Thymus (tissue), 14 donors: Measurements from ENCODE around the gene PRKCD. TPM values are rescaled to one million over a fixed set of nuclear protein-coding genes. Genes with fewer than 3 reads are reported as not detected.

Experiments
- DNase-seq, 9 donors: peaks; one replicate each; pipeline ENCODE4 v3.0.0-alpha.2; 2013; ENCODE audit warnings: low spot score in 9 of 9, low read depth in 6 of 9, missing footprints in 1 of 9
- H3K27ac ChIP-seq, 2 donors: one replicate each; pipeline ENCODE4 v1.5.1; 2013; ENCODE audit warnings: control low read depth in 1 of 2, low read depth in 1 of 2, low read length in 1 of 2, mild to moderate bottlenecking in 1 of 2, moderate library complexity in 1 of 2
- H3K27me3 ChIP-seq, 2 donors: one replicate each; pipeline ENCODE4 v1.5.1; 2013; ENCODE audit warnings: low read length in 1 of 2; ENCODE audit not compliant: control insufficient read depth in 2 of 2, insufficient read depth in 1 of 2
- H3K36me3 ChIP-seq, 2 donors: one replicate each; pipeline ENCODE4 v1.5.1; 2013; ENCODE audit warnings: low read length in 1 of 2, mild to moderate bottlenecking in 1 of 2, moderate library complexity in 1 of 2; ENCODE audit not compliant: control insufficient read depth in 2 of 2, insufficient read depth in 2 of 2
- H3K4me1 ChIP-seq, 2 donors: one replicate each; pipeline ENCODE4 v1.5.1; 2013; ENCODE audit warnings: low read length in 2 of 2; ENCODE audit not compliant: control insufficient read depth in 2 of 2, insufficient read depth in 2 of 2
- H3K4me3 ChIP-seq, 2 donors: one replicate each; pipeline ENCODE4 v1.5.1; 2013; ENCODE audit warnings: low read length in 2 of 2, control low read depth in 1 of 2, mild to moderate bottlenecking in 1 of 2
- H3K9me3 ChIP-seq, 2 donors: one replicate each; pipeline ENCODE4 v1.5.1; 2013; ENCODE audit warnings: low read length in 1 of 2, mild to moderate bottlenecking in 1 of 2; ENCODE audit not compliant: control insufficient read depth in 2 of 2, insufficient read depth in 1 of 2
- whole genome bisulfite sequencing: extraction: QIAGEN DNeasy Blood & Tissue Kit; methylation state at CpG from one replicate; pipeline ENCODE4 v1.1.7; 2013; 5-methylcytosine and 5-hydroxymethylcytosine counted together
- long read RNA-seq, 10 donors: transcript quantifications; one replicate each; lab custom pipeline, GENCODE V29; 2026
- polyA plus RNA-seq: library from polyadenylated mRNA; stranded (reverse); fragments of 200-250 nt; gene quantifications from one replicate; pipeline ENCODE4 v1.2.3, GENCODE V29; 2013
- total RNA-seq: library from RNA; stranded (reverse); fragments of 120-200 nt; gene quantifications from one replicate; pipeline ENCODE4 v1.2.4, GENCODE V29; 2013
- donor health status: healthy.

The PRKCD gene
- total RNA-seq (2.4 TPM), polyA plus RNA-seq (15.3 TPM)
- long read RNA-seq, donor 1, result 0 reads
- long read RNA-seq, donor 2, partial matches to known transcripts, result 6 of 10 reads
- long read RNA-seq, donor 2, other reads (novel, unspliced or antisense), result 0 of 10 reads
- long read RNA-seq, donor 3, partial matches to known transcripts, result 0 of 5 reads
- long read RNA-seq, donor 3, other reads (novel, unspliced or antisense), result 0 of 5 reads
- long read RNA-seq, donor 4, partial matches to known transcripts, result 0 of 2 reads
- long read RNA-seq, donor 4, other reads (novel, unspliced or antisense), result 0 of 2 reads
- long read RNA-seq, donor 5, partial matches to known transcripts, result 0 of 4 reads
- long read RNA-seq, donor 5, other reads (novel, unspliced or antisense), result 0 of 4 reads
- long read RNA-seq, donor 6, partial matches to known transcripts, result 6 of 8 reads
- long read RNA-seq, donor 6, other reads (novel, unspliced or antisense), result 0 of 8 reads
- long read RNA-seq, donor 7, partial matches to known transcripts, result 355 of 369 reads
- long read RNA-seq, donor 7, other reads (novel, unspliced or antisense), result 12 of 369 reads
- long read RNA-seq, donor 8, result 0 reads
- long read RNA-seq, donor 9, partial matches to known transcripts, result 0 of 1 reads
- long read RNA-seq, donor 9, other reads (novel, unspliced or antisense), result 0 of 1 reads
- long read RNA-seq, donor 10, partial matches to known transcripts, result 0 of 1 reads
- long read RNA-seq, donor 10, other reads (novel, unspliced or antisense), result 0 of 1 reads

- Histone ChIP-seq H3K36me3 (no peaks in the 10 kb centered on the region), H3K4me3 (peak within 1 kb of the TSS; percentile 87 to 95), H3K27me3 (peaks cover 19 to 53% of the 10 kb centered on the region in 2 donors), H3K27ac (peak within 1 kb of the TSS in 1 of 2 donors; percentile 58), H3K9me3 (no peaks in the 10 kb centered on the region), H3K4me1 (peaks cover 23 to 28% of the 10 kb centered on the region in 2 donors)
- WGBS, result under 1% methylated on average over 88 of the region's 88 CpGs
- peak in 8 of 9 donors; percentile 36 to 87 (median 71) for DNase-seq
Measured at GRCh38 chr3:53160660-53161449, at the start of gene PRKCD. Gene PRKCD, plus strand, starts transcription at chr3:53161209. Its CDS starts 17,214 bp downstream, at chr3:53178423.

GRCh38 chr3:53111822-53112221 is 49.2 kb upstream of the PRKCD start:
- WGBS, result 96% methylated on average over 3 of the region's 3 CpGs
- DNase-seq, result no peak
- Histone ChIP-seq H3K27me3 (no peaks in the 10 kb centered on the region), H3K36me3 (peaks cover 18 to 49% of the 10 kb centered on the region in 2 donors), H3K9me3 (no peaks in the 10 kb centered on the region), H3K4me1 (peaks cover 0 to 37% of the 10 kb centered on the region in 2 donors), H3K4me3 (no peak overlapping the region), H3K27ac (no peak overlapping the region)

GRCh38 chr3:53113293-53114010 is 47.6 kb upstream of the PRKCD start:
- DNase-seq, result no peak
- Histone ChIP-seq H3K9me3 (no peaks in the 10 kb centered on the region), H3K27me3 (no peaks in the 10 kb centered on the region), H3K36me3 (peaks cover 29 to 63% of the 10 kb centered on the region in 2 donors), H3K27ac (no peak overlapping the region), H3K4me3 (no peak overlapping the region), H3K4me1 (peaks cover 0 to 26% of the 10 kb centered on the region in 2 donors)
- 93% methylated on average over 1 of the region's 1 CpG for WGBS

GRCh38 chr3:53114011-53114400 is 47.0 kb upstream of the PRKCD start:
- H3K4me3 ChIP-seq, result no peak overlapping the region
- peaks cover 0 to 21% of the 10 kb centered on the region in 2 donors for H3K4me1 ChIP-seq
- whole genome bisulfite sequencing, result 29% methylated on average over 5 of the region's 5 CpGs
- no peak overlapping the region for H3K27ac ChIP-seq
- peaks cover 31 to 64% of the 10 kb centered on the region in 2 donors for H3K36me3 ChIP-seq
- peak; percentile 55 to 89 (median 79) for DNase-seq
- H3K9me3 ChIP-seq, result no peaks in the 10 kb centered on the region
- H3K27me3 ChIP-seq, result no peaks in the 10 kb centered on the region

- Histone ChIP-seq H3K9me3 (no peaks in the 10 kb centered on the region), H3K27ac (no peak overlapping the region), H3K4me1 (peaks cover 0 to 15% of the 10 kb centered on the region in 2 donors), H3K36me3 (peaks cover 33 to 70% of the 10 kb centered on the region in 2 donors), H3K27me3 (no peaks in the 10 kb centered on the region), H3K4me3 (no peak overlapping the region)
- WGBS, result 96% methylated on average over 5 of the region's 5 CpGs
- DNase-seq, result no peak
Measured at GRCh38 chr3:53114412-53115074, 46.5 kb upstream of the PRKCD start.

GRCh38 chr3:53116956-53117355 is 44.1 kb upstream of the PRKCD start:
- H3K4me1 ChIP-seq, result peaks cover 0 to 6% of the 10 kb centered on the region in 2 donors
- H3K27ac ChIP-seq, result no peak overlapping the region
- H3K9me3 ChIP-seq, result no peaks in the 10 kb centered on the region
- H3K27me3 ChIP-seq, result no peaks in the 10 kb centered on the region
- DNase-seq, result no peak
- 95% methylated on average over 1 of the region's 1 CpG for WGBS
- H3K4me3 ChIP-seq, result no peak overlapping the region
- peaks cover 39 to 84% of the 10 kb centered on the region in 2 donors for H3K36me3 ChIP-seq

- no peaks in the 10 kb centered on the region for H3K9me3 ChIP-seq
- H3K27me3 ChIP-seq, result no peaks in the 10 kb centered on the region
- WGBS, result 99% methylated on average over 5 of the region's 5 CpGs
- H3K36me3 ChIP-seq, result peaks cover 60 to 88% of the 10 kb centered on the region in 2 donors
- DNase-seq, result no peak
- H3K4me3 ChIP-seq, result no peak overlapping the region
- no peaks in the 10 kb centered on the region for H3K4me1 ChIP-seq
- H3K27ac ChIP-seq, result no peak overlapping the region
Measured at GRCh38 chr3:53120336-53120735, 40.7 kb upstream of the PRKCD start.
